ENCODE measurements around the gene WNK1.

WNK1 gene

DNA sequence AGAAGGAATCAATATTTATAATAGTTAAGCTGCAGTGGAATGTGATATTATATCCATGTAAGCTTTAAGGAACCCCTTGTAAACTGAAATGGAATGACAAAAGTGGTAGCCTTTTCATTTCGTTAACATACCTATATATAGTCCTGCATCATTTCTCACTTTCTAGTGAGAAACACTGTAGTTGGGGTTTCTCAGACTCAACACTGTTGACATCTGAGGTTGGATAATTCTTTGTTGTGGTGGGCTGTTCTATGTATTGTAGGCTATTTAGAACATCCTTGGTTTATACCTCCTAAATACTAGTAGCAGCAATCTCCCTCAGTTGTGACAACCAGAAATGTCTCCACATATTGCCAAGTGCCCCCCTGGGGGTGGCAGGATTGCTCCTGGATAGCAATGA, 118.0 kb downstream of the WNK1 start:
- no peak for DNase-seq

DNA sequence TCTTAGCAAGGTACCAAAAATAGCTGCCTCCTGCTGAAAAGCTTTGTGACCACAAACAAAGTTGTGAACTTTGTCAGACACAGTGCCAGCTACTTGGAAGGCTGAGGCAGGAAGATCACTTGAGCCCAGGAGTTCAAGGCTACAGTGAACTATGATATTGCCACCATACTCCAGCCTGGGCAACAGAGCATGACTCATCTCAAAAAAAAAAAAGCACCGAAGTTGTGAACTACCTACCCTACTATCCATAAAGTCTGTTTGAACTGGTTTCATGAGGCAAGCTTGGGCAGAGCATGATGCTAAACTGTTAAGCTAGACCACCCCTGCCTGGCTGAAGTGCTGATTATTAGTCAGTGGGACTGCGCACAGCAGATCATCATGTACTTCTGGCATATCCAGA, 121.6 kb downstream of the WNK1 start:
- no peak for DNase-seq

DNA sequence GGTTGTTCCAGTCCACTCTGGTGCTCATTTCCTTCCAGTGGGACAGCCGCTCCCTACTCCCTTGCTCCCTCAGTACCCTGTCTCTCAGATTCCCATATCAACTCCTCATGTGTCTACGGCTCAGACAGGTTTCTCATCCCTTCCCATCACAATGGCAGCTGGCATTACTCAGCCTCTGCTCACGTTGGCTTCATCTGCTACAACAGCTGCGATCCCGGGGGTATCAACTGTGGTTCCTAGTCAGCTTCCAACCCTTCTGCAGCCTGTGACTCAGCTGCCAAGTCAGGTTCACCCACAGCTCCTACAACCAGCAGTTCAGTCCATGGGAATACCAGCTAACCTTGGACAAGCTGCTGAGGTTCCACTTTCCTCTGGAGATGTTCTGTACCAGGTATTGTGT, 127.3 kb downstream of the WNK1 start:
- no peak for DNase-seq

DNA sequence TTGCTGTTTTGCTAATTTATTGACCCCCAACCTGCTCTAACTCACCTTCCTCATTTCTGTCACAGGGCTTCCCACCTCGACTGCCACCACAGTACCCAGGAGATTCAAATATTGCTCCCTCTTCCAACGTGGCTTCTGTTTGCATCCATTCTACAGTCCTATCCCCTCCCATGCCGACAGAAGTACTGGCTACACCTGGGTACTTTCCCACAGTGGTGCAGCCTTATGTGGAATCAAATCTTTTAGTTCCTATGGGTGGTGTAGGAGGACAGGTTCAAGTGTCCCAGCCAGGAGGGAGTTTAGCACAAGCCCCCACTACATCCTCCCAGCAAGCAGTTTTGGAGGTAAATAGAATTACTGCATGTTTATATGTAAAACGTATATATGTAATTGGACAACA, 128.3 kb downstream of the WNK1 start:
- no peak for DNase-seq

DNA sequence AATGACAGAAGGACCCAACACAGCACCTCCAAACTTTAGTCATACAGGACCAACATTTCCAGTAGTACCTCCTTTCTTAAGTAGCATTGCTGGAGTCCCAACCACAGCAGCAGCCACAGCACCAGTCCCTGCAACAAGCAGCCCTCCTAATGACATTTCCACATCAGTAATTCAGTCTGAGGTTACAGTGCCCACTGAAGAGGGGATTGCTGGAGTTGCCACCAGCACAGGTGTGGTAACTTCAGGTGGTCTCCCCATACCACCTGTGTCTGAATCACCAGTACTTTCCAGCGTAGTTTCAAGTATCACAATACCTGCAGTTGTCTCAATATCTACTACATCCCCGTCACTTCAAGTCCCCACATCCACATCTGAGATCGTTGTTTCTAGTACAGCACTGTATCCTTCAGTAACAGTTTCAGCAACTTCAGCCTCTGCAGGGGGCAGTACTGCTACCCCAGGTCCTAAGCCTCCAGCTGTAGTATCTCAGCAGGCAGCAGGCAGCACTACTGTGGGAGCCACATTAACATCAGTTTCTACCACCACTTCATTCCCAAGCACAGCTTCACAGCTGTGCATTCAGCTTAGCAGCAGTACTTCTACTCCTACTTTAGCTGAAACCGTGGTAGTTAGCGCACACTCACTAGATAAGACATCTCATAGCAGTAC, 132.5 kb downstream of the WNK1 start:
- no peak for DNase-seq

DNA sequence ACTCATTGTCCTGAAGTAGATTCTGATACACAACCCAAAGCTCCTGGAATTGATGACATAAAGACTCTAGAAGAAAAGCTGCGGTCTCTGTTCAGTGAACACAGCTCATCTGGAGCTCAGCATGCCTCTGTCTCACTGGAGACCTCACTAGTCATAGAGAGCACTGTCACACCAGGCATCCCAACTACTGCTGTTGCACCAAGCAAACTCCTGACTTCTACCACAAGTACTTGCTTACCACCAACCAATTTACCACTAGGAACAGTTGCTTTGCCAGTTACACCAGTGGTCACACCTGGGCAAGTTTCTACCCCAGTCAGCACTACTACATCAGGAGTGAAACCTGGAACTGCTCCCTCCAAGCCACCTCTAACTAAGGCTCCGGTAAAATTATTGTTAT, 133.3 kb downstream of the WNK1 start:
- no peak for DNase-seq

DNA sequence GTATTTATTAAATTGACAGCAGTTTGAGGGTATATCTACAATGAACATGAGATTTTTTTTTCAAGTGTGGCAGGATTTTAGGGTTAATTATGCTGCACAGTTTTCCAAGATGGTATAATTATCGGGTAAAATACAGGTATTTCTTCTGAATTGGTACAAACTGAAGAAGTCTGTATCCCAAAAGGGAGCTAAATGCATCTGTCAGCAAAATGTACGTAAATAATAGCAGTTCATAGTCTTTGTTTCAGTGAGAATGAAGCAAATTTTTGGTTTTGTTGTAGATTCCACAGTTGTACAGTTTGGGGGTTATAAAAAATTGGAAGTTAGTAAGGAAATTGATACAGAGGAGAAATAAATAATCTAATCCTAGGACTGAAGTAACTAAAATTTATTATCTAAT, 133.8 kb downstream of the WNK1 start:
- no peak for DNase-seq

DNA sequence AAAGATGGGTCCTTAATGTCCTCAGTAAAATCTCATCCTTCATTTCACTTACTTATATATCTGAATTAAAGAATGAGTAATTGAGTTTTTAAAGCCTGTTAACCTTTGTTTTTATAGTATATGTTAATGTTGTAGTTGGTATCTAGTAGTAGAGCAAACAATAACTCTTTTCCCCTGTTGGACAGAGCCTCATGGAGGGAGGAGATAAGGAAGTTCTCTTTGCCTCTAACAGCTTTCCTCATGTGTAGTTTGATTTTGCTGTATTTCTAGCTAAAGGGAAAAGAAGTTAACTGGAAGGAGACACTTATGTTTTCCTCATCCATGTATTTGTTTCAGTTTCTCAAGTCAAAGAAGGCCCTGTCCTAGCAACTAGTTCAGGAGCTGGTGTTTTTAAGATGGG, 141.8 kb downstream of the WNK1 start:
- DNase-seq, result no peak

DNA sequence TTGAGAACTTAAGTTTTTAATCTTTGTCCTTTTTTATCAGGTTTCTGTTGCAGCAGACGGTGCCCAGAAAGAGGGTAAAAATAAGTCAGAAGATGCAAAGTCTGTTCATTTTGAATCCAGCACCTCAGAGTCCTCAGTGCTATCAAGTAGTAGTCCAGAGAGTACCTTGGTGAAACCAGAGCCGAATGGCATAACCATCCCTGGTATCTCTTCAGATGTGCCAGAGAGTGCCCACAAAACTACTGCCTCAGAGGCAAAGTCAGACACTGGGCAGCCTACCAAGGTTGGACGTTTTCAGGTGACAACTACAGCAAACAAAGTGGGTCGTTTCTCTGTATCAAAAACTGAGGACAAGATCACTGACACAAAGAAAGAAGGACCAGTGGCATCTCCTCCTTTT, 143.7 kb downstream of the WNK1 start:
- no peak for DNase-seq

DNA sequence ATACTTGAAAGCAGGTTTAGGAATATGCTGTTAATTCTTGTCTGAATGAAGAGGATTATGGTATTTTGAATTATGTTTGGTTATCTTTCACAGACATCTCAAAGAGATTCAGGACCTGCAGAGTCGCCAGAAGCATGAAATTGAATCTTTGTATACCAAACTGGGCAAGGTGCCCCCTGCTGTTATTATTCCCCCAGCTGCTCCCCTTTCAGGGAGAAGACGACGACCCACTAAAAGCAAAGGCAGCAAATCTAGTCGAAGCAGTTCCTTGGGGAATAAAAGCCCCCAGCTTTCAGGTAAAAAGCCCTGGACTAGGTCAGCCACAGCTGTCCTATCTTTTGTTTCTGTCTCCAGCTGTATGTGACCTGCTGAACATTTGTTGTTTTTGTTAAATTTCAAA, 145.0 kb downstream of the WNK1 start:
- DNase-seq, result no peak

DNA sequence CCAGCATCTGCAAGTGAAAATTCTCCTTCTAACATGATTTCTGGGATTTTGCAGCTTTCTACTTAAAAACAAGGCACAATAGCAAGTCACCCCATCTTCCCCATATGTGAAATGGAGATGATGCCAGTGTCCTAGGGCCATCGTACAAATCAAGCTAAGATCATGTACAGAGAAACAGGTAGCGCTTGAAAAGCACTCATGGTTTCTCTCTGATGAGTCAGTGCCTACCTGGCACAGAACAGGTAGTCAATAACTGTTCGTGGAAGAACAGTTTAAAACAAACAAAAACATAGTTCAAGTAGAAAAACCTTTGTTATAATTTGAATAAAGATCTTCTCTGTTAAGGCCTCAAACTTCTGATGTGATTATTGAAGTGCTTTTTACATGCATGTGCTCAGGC, 150.2 kb downstream of the WNK1 start:
- no peak for DNase-seq

DNA sequence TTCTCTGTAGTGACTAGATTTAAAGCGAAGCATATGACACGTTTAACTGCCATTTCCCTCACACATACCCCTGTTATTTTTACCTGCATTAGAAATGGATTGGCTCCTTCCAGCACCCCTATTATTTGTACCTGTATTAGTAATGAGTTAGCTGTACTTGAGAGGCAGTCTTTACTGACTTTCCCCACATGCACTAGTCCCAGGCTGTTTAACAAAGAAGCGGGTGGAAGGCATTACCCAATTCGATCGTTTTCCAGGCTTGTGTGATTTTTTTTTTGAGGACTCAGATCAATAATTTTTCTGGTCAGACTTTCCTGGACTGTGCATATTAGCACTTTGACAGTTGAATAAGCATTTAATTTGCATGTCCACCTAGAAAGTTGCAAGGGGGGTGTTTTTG, 150.7 kb downstream of the WNK1 start:
- no peak for DNase-seq

DNA sequence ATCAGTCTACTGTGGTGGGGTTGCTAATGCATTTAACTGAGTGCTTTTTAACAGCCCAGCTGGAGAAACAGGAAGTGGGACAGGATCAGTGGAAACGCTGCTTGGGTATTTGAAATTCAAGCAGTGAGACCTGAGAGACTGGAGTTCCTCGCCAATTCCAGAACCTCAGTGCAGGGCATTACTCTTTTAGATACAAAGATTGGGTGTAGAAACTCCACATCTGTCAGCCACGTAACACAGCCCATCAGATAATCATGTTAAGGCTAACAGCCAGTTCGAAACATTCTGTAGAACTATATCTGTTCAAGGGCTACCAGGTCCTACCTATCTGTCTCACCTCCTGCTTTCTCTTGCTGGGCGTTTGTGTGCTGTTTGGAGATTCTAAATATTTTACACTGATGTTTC, 151.6 kb downstream of the WNK1 start:
- no peak for DNase-seq

DNA sequence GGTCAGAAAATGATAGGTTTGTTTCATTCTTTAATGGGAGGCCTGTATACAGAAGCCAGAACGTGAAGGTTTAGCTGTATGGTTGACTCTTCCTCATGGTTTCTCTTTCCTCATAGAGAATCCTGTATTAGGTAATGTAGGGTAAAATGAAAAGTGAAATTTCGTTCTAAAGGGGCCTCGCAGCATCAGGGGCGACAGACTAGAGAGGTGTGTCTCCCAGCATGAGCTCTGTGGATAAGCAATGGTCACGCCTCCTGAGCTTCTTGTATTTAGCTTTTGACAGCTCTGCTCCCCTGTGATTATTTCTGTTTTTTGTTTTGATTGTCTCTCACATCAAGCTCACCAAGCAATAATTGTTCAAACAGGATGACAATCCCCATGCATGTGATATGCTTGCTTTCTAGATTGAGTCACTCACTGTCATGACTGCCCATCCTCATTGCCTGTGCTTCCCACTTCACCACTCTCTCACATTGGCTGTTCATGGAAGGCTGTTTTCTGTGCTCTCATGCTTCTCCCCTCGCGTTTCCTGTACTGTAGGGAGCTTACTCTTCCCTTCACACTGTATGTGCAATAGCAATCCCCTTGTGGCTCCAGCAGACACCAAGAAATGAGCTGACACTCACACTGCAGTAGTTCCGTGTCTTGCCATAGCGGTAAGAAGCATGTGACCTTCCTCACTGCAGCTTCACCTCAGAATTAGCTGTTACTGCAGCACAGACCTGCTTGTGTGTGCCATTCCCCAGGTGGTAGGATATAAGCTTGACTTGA, 153.1 kb downstream of the WNK1 start:
- no peak for DNase-seq

DNA sequence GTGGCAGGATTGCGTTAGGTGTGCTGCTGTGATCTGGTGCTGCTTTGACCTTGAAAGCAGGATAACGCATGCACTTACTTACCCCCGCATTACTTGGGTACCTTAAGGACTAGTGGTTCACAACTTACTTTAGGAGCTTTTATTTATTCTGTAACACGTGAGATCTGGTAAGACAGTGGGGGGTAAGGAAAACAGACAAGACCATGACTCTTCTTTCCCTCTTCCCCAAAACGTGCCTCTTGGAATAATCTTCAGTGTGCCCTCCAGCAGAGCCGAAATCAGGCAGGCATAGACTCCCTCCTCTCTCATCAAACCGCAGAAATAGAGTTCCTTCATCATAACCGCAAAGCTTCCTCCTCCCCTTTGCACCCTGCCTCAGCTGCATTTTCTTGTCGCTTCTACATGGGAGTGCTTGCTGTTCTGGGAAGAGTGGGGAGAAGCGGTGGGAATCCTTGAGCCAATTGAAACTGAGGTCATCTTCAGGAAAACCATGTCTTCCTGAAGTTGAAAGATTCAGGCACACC, 153.7 kb downstream of the WNK1 start:
- DNase-seq, result no peak

DNA sequence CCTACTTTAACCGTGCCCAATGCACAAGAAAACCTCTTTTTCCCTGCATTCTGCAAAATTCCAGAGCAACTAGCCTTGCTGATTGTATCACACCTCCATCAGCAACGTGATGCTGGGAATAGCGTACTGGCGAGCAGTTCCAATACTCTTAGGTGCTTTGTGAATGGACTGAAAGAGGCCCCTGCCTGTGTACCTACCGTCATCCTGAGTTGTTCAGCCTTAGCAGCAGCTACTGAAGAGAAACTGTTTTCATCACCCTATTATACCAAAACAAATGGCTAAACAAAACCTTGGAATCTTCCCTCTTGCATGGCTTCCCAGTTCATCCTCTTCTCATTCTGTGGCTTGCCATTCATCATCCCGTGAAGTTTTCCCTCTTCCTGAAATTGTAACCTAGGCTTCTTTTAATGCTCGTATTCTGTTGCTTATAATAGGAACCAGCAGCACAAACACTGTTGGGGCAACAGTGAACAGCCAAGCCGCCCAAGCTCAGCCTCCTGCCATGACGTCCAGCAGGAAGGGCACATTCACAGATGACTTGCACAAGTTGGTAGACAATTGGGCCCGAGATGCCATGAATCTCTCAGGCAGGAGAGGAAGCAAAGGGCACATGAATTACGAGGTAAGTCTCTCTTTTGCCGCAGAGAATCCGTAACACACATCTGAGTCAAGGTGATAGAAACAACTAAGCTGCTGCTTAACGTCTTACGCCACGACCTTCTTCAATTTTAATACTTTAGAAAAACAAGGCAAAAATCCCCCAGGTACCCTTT, 155.2 kb downstream of the WNK1 start:
- no peak for DNase-seq

DNA sequence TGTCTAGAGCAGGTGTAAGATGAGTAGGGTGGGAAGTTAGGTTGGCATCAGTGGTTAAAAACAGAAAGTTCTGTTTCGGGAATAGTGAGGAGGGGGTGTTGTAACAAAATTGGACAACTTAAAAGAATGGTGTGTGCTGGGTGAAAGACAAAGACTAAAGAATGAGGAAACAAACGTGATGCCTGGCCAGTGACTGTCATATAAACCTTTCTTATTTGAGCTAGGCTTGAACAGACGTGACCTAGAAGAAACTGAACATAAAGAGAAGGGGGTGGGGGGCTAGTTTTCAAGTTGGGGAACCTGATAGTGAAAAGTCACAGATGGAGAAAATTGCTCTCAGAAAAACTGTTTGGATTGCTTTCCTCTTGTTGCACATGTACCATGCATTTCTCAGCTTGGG, 157.5 kb downstream of the WNK1 start:
- DNase-seq, result no peak

DNA sequence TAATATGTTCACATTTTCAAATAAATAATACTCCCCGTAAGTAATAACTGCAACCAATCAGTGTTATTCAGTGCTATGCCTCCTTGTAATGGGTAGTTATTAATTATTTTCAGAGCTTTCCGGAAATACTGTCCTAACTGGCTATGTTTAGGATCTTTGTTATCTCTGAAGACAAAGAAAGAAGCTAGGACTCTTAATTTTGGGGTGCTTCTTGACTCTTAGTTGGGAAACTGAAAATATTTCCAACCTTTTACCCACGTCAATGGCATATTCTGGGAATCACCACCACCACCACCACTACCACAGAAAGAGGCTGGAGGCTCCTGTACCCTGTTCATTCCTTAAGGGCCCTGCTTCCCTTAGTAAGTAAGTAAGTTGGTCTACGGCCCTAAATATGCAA, 158.0 kb downstream of the WNK1 start:
- no peak for DNase-seq

DNA sequence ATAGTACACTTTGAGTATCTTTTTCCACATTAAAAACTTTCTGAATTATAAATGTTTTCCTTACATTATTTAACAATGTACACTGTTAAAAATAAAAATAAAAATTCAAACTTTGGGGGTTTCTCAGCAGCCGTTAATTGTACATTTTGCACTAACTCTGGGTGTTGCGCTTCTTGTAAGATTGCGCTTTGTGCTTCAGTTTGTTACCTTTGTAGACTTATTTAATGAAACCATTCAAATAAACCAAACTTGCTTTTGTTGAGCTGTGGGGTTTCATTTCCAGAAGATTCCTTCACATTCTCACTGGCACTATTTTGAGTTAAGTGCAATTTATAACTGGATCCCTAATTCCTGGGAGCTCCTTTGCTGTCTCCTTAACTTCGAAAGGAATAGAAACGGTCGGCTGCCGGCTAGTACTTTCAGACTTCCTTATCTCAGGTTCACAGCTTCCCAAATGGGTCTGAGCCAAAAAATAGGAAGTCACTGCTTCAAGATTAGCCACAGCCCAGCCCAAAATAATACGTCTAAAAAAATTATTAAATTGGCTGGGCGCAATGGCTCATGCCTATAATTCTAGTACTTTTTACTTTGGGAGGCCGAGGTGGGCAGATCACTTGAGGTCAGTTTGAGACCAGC, 158.9 kb downstream of the WNK1 start:
- DNase-seq, result no peak

DNA sequence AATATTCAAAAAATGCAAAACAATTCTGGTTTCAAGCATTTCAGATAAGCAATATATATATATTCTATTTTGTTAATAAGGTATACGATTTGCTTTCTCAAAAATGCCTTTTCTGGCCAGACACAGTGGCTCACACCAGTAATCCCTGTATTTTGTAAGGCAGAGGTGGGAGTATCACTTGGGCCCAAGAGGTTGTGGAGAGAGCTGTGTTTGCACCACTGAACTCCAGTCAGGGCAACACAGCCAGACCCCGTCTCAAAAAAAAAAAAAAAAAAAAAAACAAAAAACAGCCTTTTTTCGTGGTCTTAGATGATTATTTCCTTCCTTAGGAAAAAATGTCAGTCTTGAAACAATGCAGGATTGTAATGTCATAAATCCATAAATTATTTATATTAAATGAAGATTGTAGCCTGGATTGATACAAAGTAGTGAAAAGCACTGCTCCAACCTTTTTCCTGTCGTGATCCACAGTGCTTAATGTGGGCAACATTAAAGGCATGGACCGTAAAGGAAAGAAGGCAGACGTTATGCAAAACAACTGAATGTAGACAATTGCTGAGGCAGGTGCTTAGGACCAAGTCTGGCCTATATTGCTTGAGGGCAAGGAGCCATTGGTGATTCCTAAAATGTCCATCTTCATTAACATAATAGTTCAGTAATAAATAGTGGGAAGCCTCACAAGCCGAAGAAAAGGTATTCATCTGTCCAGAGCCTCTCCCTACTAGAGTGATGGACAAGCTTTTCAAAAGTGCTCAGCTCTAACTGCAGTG, 160.3 kb downstream of the WNK1 start:
- no peak for DNase-seq

DNA sequence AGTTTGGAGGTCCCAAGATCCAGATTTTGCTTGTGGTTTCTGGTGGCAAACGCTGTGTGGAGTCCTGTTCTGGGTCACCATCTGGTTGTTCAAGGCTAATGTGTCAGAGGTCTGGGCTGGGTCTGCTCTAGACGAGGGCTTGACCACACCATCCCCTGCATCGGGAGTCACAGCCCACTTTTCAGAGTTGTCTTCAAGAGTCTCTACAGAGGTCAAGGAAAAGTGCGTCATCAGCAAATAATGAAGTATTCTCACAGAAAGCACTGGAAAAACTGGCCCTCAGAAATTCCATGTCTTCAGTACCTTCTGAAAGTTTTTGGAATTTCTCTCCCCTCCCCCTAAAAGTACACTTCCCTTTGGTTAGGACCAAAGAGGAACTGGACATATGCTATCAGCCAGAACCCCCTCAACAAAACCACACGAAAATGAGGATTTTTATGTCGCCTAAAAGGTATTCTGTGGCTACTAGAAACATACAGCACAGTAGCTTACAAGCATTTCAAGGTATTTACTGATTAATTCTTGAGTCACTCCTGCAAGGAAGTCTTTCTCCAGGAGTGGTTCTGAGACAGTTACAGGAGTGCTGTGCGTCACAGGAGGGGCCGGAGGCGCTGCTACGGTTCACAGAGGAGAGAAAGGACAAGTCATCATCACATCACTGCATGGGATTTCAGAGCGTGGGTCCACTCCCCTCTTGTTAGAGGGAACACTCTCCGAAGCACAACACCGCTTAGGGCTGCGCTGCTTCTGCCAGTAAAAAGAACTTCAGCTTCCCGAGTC, 161.7 kb downstream of the WNK1 start:
- no peak for DNase-seq

DNA sequence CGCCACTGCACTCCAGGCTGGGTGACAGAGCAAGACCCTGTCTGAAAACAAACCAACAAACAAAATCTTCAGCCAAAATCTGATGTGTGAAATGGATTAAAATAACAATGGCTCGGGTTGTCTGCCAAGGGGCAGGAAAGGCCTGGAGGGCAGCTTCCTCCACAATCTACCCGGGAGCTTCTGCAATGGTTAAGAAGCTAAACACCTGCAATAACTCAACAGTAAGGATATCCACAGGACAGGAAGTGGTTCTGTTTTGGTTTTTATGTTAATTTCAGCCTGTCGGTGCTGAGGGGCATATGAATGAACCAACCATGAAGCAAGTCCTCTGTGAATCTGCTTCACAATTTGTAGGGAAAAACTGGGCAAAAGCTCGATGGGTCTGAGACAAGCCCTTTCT, 162.7 kb downstream of the WNK1 start:
- no peak for DNase-seq
